GM06990 (cell line): ENCODE measurements around the gene BBX.

ENCODE experiments used
- DNase-seq: peaks from one replicate; pipeline ENCODE4 v3.0.0-alpha.2; 2011; ENCODE audit not compliant: insufficient read length; ENCODE audit errors: extremely low read depth
- H3K27me3 ChIP-seq: replicated peaks from 2 replicates; pipeline ENCODE4 v1.6.0; 2011; ENCODE audit warnings: low read length; ENCODE audit not compliant: control insufficient read depth, insufficient read depth
- H3K36me3 ChIP-seq: 2 replicates; pipeline ENCODE4 v1.5.1; 2011; ENCODE audit warnings: low read length; ENCODE audit not compliant: control insufficient read depth, insufficient read depth
- H3K4me3 ChIP-seq: replicated peaks from 2 replicates; pipeline ENCODE4 v1.5.1; 2011; ENCODE audit warnings: low read depth, mild to moderate bottlenecking, control low read depth, low read length
- TF ChIP-seq, protein P1 (sequence below): IDR thresholded peaks from 2 replicates; pipeline ENCODE4 v1.5.1; 2011; ENCODE audit warnings: low read length, control low read depth, mild to moderate bottlenecking, inconsistent platforms; ENCODE audit not compliant: insufficient read depth, poor library complexity, severe bottlenecking

BBX gene

DNA sequence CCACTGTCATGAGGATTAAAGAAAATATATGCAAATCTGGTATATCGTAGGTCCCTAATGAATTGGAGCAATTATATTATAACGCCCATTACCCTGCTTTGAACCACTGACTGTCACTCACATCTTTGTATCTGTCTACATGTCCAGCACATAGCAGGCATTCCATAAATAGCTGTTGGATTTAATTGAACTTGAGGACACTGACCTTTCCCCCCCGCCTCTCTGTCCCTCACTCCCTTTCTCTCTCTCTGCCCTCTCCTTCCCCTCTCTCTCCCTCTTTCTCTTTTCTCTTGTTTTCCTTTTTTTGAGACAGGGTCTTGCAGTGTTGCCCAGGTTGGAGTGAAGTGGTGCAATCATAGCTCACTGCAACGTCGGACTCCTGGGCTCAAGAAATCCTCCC lies 335.1 kb downstream of the BBX start:
- no peak for DNase-seq
- Histone ChIP-seq H3K36me3 (no peaks in the 10 kb centered on the region), H3K4me3 (no peak overlapping the region), H3K27me3 (no peaks in the 10 kb centered on the region)
- TF ChIP-seq, protein P1, sequence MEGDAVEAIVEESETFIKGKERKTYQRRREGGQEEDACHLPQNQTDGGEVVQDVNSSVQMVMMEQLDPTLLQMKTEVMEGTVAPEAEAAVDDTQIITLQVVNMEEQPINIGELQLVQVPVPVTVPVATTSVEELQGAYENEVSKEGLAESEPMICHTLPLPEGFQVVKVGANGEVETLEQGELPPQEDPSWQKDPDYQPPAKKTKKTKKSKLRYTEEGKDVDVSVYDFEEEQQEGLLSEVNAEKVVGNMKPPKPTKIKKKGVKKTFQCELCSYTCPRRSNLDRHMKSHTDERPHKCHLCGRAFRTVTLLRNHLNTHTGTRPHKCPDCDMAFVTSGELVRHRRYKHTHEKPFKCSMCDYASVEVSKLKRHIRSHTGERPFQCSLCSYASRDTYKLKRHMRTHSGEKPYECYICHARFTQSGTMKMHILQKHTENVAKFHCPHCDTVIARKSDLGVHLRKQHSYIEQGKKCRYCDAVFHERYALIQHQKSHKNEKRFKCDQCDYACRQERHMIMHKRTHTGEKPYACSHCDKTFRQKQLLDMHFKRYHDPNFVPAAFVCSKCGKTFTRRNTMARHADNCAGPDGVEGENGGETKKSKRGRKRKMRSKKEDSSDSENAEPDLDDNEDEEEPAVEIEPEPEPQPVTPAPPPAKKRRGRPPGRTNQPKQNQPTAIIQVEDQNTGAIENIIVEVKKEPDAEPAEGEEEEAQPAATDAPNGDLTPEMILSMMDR: no peak

DNA sequence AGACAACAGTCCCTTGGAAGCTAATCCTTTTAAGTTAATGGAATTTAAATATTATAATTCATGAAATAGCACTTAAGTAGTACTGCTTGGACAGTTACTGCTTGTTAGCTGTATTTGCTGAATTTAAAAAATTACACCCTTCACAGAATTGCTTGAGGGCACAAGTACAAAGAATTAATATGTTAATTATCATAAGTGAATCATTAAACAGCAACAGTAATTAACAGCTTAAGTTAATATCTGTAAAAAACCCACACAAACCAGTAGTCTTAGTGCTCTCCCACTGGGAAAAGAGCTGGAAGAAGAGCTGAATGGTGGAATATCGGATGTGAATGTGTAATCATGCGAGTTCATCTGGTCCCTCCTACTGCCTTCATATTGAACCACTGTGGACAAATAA lies 336.1 kb downstream of the BBX start:
- TF ChIP-seq, protein P1: no peak
- no peaks in the 10 kb centered on the region for H3K36me3 ChIP-seq
- no peak overlapping the region for H3K4me3 ChIP-seq
- no peaks in the 10 kb centered on the region for H3K27me3 ChIP-seq
- no peak for DNase-seq
